DMS53 treated with DMSO at 0.1 percent for 48 hours (cell line): Measurements from ENCODE around the gene PRRT4.
A peak's percentile ranks its signal among the peaks of the same experiment; 100 is the strongest.

Source experiments
- DNase-seq: peaks from one replicate; lab custom pipeline; 2025; ENCODE audit not compliant: unreplicated experiment; lab: John Stamatoyannopoulos, UW

Gene PRRT4

GRCh38 chr7:128376077-128376476, 14.6 kb upstream of the PRRT4 start:
- no peak for DNase-seq

DNA sequence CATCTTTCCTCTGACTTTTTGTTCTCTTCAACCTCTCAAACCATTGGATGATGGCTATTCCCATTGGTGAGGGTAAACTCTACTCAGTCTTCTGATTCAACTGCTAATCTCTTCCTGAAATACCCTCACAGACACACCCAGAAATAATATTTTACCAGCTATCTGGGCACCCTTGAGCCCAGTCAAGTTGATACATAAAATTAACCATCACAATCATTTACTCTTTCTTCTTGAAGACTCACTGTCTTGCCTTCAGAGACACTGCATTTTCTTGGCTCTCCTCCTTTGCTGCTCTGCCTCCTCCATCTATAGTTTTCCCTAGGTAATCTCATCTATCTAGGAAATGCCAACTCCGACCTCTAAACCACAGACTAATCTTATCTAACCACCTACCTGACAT, 12.6 kb upstream of the PRRT4 start:
- DNase-seq: no peak

- no peak for DNase-seq
Measured at GRCh38 chr7:128373606-128374005, 12.1 kb upstream of the PRRT4 start.

DNA sequence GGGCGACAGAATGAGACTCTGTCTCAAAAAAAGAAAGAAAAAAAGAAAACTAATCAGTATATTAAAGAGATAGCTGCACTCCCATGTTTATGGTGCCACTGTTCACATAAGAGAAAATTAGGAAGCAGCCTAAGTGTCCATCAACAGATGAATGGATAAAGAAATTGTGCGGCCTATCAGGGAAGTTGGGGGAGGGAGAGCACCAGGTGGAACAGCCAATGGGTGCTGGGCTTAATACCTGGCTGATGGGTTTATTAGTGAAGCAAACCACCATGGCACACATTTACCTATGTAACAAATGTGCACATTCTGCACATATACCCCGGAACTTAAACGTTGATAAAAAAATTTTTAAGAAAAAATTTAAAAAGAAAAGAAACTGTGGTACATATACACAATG, 9.0 kb upstream of the PRRT4 start:
- DNase-seq: no peak

GRCh38 chr7:128366986-128367385, 5.5 kb upstream of the PRRT4 start:
- no peak for DNase-seq

DNA sequence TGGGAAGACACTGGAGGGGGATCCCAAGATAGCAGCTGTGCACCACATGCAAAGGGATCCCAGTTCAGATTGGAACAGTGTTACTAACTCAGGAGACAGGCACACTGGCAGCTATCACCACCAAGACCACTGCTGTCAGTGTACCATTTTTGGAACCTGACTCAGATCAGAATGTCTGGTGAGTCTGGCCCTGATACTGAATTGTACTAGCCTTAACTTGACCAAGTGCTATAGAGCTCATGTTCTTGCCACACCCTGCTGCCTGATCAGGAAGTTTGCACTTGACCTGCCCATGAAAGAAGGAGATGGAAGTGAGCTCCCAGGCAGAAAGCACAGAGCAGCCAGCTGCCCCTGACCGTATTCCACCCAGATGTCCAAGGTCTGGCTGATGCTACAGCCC, 4.8 kb upstream of the PRRT4 start:
- no peak for DNase-seq

DNA sequence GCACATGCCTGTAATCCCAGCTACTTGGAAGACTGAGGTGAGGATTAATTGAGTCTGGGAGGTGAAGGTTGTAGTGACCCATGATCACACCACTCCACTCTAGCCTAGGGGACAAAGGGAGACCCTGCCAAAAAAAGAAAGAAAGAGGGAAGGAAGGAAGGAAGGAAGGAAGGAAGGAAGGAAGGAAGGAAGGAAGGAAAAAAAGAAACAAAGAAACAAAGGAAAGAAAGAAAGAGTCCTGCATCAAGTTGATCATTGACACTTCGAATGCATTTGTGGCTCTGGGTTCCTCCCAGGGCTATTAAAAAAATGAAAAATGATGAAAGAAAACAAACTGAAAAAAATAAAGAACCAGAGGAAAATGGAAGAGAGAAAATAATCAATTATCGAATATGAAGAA, 3.9 kb upstream of the PRRT4 start:
- no peak for DNase-seq

- no peak for DNase-seq
Measured at GRCh38 chr7:128364166-128364870, 2.8 kb upstream of the PRRT4 start.

- DNase-seq: no peak
Measured at GRCh38 chr7:128363261-128363721, 1.8 kb upstream of the PRRT4 start.

DNA sequence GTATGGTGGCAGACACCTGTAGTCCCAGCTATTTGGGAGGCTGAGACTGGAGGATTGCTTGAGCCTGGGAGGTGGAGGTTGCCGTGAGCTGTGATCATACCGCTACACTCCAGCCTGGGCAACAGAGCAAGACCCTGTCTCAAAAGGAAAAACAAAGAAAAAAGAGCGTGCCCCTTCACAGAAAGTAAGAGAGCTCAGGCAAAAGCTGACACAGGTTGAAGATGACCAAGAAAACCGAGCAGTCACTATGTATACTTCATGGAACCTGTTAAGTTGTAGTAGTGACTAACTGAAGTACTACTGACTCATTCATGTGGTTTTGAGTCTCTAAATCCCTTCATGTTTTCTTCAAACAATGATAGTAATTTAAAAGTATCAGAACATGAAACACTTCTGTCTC, 1.2 kb upstream of the PRRT4 start:
- DNase-seq: no peak

GRCh38 chr7:128360359-128360678, 1.2 kb downstream of the PRRT4 start:
- DNase-seq: no peak

- DNase-seq: no peak
Measured at GRCh38 chr7:128359939-128360338, 1.6 kb downstream of the PRRT4 start.

DNA sequence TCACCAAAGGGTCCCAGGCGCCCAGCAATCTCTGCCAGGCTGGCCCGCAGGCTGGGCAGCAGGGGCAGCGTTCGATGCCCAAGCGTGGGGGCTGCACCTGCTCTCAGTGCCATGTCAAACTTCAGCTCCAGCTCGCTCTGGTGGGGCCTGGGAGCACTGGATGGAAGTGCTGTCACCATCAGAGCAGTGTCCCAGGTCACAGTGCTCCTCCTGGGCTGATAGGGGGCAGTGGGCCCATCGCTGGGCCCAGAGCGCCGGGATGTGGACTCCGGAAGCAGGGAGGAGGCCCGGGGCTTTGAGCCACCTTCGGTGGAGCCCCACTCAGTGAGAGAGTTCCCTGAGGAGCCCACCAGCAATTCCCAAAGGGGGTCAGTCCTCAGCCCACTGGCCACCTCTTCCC, 2.2 kb downstream of the PRRT4 start:
- no peak for DNase-seq

DNA sequence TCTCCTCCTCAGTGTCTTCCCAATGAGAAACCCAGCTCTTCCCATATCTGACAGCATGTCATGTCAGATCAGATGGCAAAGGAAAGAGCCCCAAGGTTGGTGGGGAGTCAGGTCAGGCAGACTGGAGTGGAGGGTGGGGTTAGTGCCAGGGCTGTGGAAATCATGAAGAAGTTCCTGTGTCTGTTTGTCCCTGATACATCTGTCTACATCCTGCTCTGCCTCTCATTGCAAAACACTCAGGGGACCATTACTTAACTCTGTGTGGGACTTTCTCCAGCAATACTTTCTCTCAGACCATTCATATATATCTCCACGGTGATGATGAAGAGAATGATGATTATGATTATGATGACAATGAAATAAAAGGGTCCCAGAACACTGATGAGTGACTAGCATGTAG, 3.3 kb downstream of the PRRT4 start:
- no peak for DNase-seq

DNA sequence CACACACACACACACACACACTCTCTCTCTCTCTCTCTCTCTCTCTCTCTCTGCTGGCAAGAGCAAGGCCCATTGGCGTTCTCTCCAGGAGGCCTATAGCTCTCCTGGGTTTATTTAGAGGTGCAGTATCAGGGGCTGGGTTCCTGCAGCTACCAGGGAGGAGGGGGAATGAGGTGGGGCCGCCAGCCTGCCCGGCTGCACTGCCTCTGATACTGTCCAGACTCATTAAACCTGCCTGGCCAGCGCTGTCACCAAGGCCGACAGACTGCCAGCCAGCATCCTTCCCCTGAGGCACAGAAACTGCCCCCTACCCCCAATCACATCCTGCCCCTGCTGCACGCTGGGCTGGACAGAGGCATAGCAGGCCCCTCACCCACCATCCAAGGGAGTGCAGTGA, 4.3 kb downstream of the PRRT4 start:
- no peak for DNase-seq

DNA sequence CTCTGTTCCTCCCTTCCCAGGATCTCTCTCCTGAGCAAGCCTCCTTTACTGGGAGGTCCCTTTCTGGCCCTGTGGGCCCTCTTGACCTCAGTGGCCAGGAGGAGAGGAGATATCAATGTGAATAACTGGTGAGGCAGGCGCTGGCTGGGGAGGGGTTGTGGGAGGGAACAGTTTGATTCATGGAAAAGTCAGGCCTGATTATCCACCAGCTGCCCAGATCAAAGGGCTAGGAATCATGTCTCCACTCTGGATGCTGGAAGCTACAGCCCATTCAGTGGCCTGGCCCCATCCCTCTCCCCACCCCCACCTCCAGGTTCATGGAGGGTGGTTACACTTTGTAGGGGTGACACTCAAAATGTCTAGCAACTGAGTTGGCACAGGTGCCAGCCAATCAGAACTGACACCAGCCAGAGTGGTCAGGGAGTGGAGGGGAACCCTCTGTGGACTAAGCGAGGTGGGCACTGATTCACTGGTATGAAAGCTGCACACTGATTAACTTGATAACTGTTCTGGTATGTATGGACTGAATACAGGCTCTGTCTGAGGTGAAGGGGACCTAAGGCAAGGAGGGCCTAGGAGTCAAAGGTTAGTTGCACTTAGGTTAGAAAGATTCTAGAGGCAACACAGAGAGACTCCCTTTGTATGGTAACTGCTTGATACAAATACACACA, 4.8 kb downstream of the PRRT4 start:
- DNase-seq: no peak

GRCh38 chr7:128353610-128354009, 7.9 kb downstream of the PRRT4 start:
- no peak for DNase-seq

DNA sequence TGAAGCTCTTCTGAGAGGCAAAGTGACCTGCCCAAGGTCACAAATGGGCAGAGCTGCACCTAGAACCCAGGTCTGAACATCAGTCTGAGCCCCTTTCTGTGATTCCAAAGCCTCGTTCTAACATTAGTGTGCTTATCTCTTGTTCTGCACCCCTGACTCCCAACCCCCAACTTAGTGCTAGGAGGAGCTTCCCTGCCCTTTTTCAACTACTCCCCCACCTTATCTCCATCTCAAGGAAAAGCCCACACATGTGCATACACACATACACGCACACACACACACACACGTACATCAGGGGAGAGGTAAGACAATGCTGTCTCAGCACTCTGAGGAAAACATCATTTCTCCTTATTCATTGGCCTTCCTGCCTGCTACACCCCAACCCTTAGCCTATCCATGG, 8.3 kb downstream of the PRRT4 start:
- DNase-seq: no peak

DNA sequence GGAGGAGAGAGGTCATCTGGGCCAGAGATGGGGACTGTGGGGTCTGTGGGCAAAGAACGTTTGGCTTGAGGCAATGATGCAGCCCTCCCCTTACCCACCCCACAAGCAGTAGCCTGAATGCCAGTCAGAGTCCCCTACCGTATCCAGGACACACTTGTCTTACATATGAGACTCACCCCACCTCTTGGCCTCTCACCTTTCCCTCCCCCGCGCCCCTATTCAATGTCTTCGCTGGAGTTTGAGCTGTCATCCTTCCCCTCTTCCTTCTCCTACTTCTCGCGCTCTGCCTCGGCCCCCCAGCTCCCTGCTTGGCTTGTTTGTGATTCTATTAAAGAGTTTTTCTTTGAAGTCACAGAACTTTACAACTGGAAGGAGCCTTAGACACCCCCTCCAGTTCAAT, 8.9 kb downstream of the PRRT4 start:
- DNase-seq: no peak

GRCh38 chr7:128352153-128352537, 9.3 kb downstream of the PRRT4 start:
- DNase-seq: peak; percentile 80

DNA sequence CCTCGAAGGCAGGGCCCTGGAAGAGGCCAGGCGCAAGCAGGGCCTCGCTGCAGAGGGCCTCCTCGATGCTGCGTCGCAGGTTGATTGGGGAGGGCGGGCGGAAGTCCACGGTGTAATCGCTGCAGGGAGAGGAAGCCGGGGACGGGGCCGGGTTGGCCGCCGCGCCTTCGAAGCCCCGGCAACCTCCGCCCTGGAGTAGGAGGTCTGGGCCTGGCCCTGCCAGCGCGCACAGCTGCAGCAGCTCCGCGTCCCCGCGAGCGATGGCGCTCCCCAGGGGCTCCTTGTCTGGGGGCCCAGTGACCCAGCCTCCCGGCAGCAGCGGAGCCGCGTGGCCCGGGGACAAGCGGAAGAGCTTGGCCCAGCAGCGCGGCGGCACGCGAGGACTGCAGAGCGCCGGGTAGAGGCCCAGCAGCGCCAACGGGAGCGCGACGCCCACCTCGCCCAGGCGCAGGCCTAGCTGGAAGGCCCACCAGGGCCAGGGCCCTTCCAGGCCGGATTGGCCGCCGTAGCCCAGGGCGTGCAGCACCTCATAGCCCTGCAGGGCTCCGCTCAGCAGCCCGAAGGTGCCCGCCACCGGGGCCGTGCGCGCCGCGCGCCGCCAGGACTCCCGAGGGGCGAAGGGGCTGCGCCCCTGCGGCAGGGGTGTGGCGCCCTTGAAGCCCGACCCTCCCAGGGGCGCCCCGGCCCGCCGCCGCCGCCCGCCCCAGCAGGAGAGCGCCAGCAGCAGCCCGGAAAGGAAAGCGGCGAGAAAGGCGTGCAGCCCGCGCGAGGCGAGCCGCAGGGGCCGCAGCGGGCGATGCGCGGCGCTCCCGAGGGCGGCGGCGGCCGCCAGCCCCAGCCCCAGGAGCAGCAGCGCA, 10.0 kb downstream of the PRRT4 start:
- no peak for DNase-seq

DNA sequence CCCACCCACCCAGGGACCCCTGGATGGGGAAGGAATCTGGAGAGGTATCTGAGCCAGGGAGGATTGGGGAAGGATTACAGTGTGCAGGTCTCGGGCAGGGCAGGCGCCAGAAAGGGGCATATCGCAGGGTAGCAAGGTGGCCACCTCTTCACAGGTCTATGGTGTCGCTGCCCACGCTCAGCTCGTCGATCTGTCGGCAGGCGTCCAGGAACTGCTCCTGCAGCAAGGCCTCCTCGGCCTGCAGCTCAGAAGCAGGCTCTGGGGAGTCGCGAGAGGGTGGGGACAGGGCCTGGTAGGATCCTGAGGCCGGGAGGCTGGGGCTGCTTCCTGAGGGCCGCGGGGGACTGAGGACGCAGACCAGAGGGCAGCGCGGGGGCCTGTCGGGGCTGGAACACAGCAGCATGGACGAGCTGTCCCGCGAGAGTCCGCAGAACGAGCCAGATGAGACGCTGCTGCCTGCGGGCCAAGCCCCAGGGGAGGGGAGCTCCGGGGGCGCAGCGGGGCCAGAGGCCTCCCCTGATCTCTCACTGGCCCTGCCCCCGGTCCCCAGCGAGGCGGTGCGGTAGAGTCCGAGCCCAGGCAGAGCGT, 10.7 kb downstream of the PRRT4 start:
- DNase-seq: no peak
